T47D (cell line): ENCODE data around the gene DCTN1.
"Not testable (repeated sequence)": the region's sequence is repeated elsewhere in the genome, so short reads cannot be mapped to it uniquely, and the experiment has no call there.

Source experiments
- DNase-seq, 2 experiments: peaks; one replicate each; pipeline versions ENCODE4 v3.0.0 to v3.0.0-alpha.2; 2011 to 2012; ENCODE audit warnings: low read depth in 1 of 2, low spot score in 1 of 2
- JUND ChIP-seq: IDR thresholded peaks from 2 replicates; pipeline ENCODE4 v1.6.1; 2012; ENCODE audit warnings: low read depth
- in situ Hi-C: cut with HindIII; loops from 2 replicates; pipeline ENCODE4 v1.10.0; 2016; ENCODE audit warnings: low sequenced_read_pairs, low pct_unique_long_range_greater_than_20kb

Gene DCTN1

GRCh38 chr2:74345272-74345943 is 34.7 kb downstream of the DCTN1 start:
- TF ChIP-seq JUND = no peak
- no peak for DNase-seq
- in situ Hi-C loops = no loop called here

GRCh38 chr2:74343316-74343715 is 36.8 kb downstream of the DCTN1 start, which contains the start of gene SLC4A5:
TSS of gene SLC4A5 (minus strand) at chr2:74343416. CDS start at chr2:74315023, 28,393 bp downstream.
- in situ Hi-C loops = no loop called here
- no peak for DNase-seq
- TF ChIP-seq JUND = no peak

- DNase-seq, in situ Hi-C loops: not testable (repeated sequence)
Observed at GRCh38 chr2:74336227-74336626, 43.9 kb downstream of the DCTN1 start.

GRCh38 chr2:74334931-74335333 is 45.2 kb downstream of the DCTN1 start:
- peak; percentile 12 to 70 for DNase-seq
- in situ Hi-C loops = no loop called here
- no peak for TF ChIP-seq JUND

GRCh38 chr2:74333896-74334586 is 46.1 kb downstream of the DCTN1 start:
- no peak for TF ChIP-seq JUND
- no peak for DNase-seq
- in situ Hi-C loops = no loop called here

GRCh38 chr2:74333175-74333574 is 46.9 kb downstream of the DCTN1 start:
- in situ Hi-C loops = no loop called here
- DNase-seq = peak in 1 of 2 experiments; percentile 62
- TF ChIP-seq JUND = no peak

GRCh38 chr2:74332550-74333174 is 47.4 kb downstream of the DCTN1 start:
- TF ChIP-seq JUND = no peak
- no peak for DNase-seq
- in situ Hi-C loops = no loop called here

- DNase-seq = no peak
- TF ChIP-seq JUND = no peak
- in situ Hi-C loops = no loop called here
Observed at GRCh38 chr2:74328573-74328972, 51.5 kb downstream of the DCTN1 start.

GRCh38 chr2:74328074-74328473 is 52.0 kb downstream of the DCTN1 start:
- TF ChIP-seq JUND = no peak
- in situ Hi-C loops = no loop called here

GRCh38 chr2:74327627-74328026 is 52.5 kb downstream of the DCTN1 start:
- no peak for DNase-seq
- in situ Hi-C loops = no loop called here
- no peak for TF ChIP-seq JUND

More at GRCh38 chr2:74328074-74328473, 52.0 kb downstream of the DCTN1 start:
- DNase-seq = no peak

- DNase-seq = no peak
- TF ChIP-seq JUND = no peak
- in situ Hi-C loops = no loop called here
Observed at GRCh38 chr2:74327199-74327598, 52.9 kb downstream of the DCTN1 start.

- TF ChIP-seq JUND = no peak
- no peak for DNase-seq
- in situ Hi-C loops = no loop called here
Observed at GRCh38 chr2:74325815-74326214, 54.3 kb downstream of the DCTN1 start.

GRCh38 chr2:74321737-74322136 is 58.4 kb downstream of the DCTN1 start:
- in situ Hi-C loops = no loop called here
- no peak for TF ChIP-seq JUND
- no peak for DNase-seq
